Right renal cortex interstitium (tissue), 3 donors: ENCODE data around the gene HIPK1. TPM values are rescaled to one million over a fixed set of nuclear protein-coding genes. Genes with fewer than 3 reads are reported as not detected.

ENCODE experiments used
- DNase-seq, 3 donors: peaks; one replicate each; pipeline ENCODE4 v3.0.0-alpha.2; 2013; ENCODE audit warnings: low read depth in 3 of 3, low spot score in 2 of 3
- polyA plus RNA-seq, 3 donors: library from polyadenylated mRNA; unstranded; fragments of 120-200 nt; gene quantifications; one replicate each; pipeline ENCODE4 v1.2.1, GENCODE V29; 2013; ENCODE audit not compliant: insufficient read length in 3 of 3

The HIPK1 gene
- 10 to 100 TPM; 44.7 to 48.1 (median 47.4) TPM for polyA plus RNA-seq

DNA sequence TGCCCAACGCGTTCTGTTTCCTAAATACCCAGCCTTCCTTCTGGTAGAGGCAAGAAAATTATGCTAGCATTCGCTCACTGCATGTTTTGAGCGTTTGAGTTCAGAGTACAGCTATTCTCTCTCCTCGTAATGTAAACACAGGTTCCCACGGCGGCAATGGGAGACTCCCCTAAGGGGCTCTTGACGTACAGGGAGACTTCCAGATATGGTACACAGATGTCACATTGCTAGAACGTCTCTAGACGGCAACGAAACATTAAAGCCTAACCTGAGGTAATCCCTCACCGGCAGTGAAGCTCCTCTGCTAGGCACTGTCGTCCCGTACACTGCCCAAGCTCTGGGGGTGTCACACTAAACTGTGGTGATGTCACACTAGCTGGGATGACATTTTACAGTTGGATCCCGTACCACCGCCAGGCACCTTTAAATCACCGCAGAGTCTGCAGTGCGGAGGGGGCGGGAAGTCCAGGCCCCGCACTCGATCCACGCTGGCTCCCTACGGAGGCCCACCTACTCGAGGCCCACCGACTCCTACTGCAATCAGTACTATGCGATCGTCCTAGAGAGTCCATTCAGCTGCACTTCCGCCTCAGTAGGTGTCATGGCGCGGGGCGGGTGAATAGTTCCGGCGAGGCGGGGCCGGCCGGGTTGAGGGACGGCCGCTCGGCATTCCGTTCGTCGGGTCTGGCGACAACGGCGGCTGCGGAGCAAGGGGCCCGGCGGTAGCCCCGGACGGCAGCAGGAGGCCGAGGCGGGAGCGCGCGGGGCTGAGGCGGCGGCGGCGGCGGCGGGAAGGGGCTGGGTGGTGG lies at the start of gene HIPK1:
HIPK1 (plus strand) TSS at position 384 of the 809 bp plus-strand sequence.
- DNase-seq, result peak; percentile 88 to 92 (median 92)

- no peak for DNase-seq
These were observed 49.4 kb upstream of the HIPK1 start for GRCh38 chr1:113879739-113880038.

- no peak for DNase-seq
These were observed 47.5 kb upstream of the HIPK1 start for GRCh38 chr1:113881661-113882060.

DNA sequence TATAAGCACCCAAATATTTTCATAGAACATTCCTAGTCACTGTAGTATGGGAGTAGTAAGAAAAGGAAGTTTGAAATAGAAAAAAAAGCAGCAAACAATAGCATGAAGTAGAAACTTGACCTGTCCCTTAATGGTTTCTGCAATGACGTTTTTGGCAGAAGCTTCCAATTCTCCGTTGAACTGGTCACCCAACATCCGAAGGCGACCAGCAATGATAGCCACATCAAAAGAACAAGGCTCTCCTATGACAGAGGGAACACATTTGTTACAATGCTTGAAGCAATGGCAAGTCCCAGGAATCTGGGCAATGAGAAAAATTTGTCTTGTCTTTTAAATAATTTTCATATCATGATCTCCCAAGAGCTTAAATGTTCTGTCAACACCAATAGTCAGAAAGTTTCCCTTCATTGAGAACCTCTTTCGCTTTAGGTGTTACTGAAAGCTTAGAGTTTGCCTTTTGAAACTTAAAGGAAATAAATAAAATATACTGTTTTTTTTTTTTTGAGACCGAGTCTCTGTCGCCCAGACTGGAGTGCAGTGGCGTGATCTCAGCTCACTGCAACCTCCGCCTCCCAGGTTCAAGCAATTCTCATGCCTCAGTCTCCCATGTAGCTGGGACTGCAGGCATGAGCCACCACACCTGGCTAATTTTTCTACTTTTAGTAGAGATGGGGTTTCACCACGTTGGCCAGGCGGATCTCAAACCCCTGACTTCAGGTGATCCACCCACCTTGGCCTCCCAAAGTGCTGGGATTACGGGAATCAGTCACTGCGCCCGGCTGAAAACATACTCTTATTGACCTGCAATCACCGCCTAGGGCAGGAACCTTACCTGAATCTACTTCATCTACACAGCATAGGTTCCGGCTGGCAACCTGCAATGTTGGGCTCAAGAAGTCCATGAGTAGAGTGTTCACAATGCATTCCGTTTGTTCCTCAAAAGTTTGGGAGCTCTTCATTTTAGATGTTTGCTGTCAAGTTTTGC lies 42.4 kb upstream of the HIPK1 start:
- no peak for DNase-seq

DNA sequence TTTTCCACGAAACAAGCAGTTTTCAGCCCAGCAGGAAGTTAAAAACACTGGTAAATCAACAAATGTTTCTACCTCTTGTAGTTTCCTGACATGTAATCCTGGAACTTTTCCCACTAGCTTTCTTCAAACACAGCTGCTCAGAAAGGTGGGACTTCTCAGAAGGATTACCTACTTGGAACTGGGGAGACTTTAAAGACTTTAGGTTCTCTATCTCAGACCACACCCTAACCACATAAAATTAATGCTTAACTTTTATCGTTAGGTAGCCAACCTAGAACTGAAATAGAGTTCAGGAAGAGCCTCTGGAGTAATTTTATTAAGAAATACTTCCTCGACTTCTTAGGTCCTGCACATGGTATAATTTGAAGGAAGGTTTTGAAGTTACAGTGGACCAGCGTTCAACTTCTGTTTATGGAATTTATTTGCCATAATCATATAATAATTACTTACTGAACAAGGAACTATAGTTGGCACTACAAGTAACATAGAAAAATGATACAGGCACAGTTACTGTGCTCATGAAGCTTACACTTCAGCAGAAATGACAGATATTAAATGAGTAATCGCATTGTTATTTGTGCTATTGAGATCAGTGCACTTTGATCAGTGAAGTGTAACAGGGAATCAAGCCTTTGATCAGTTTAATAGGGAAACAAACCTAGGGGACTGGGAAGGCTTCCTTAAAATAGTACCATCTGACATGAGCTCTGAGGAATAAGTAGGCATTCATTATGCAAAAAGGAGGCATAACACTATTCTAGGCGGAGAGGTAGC lies 41.5 kb upstream of the HIPK1 start, which contains the start of gene BCL2L15:
BCL2L15 (minus strand) TSS at position 180 of the 774 bp plus-strand sequence. CDS start 206 bp downstream, outside the sequence.
- no peak for DNase-seq

- DNase-seq, result no peak
These were observed 38.3 kb upstream of the HIPK1 start for GRCh38 chr1:113890816-113891215.

- DNase-seq, result no peak
These were observed 37.4 kb upstream of the HIPK1 start for GRCh38 chr1:113891631-113892220.

GRCh38 chr1:113893267-113893666 lies 35.9 kb upstream of the HIPK1 start:
- DNase-seq, result no peak

DNA sequence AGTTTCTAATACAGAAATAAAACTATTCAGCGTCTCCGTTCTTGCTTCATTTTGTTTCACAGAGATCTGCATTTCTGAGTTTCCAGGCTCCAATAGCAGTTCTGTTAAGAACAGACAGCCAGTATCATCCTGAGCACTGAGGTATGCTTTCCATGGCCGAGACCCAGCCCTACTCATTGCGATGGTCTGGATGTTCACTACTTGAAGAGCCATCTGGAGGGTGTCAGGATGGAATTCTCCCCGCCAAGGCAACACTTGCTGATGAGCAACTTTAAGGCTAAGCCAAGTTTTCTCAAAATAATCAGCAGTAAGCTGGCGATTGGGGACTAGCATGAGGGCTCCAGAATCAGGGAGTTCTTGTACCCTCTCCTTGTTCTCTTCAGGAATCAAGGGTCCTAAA lies 34.0 kb upstream of the HIPK1 start:
- DNase-seq, result no peak

- no peak for DNase-seq
These were observed 33.2 kb upstream of the HIPK1 start for GRCh38 chr1:113895961-113896360.

- no peak for DNase-seq
These were observed 30.8 kb upstream of the HIPK1 start for GRCh38 chr1:113898241-113898814.

DNA sequence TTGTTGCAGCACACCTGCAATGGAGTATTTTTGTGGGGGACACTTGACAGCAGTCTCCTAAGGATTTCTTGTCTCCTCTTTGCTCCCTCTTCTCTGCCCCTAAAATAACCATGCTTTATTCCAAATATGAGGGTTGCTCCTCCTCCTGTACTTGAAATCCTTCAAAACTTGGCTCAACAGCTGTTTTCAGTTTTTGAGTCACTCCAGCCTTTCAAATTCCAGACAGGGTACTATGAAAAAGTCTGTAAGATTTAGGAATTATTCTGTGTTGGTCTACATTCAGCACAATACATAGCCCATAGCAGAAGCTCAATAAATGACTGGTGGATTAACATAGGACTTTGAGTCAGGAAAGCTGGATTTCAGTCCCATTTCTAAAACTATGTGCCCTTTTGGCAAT lies 30.0 kb upstream of the HIPK1 start:
- no peak for DNase-seq

DNA sequence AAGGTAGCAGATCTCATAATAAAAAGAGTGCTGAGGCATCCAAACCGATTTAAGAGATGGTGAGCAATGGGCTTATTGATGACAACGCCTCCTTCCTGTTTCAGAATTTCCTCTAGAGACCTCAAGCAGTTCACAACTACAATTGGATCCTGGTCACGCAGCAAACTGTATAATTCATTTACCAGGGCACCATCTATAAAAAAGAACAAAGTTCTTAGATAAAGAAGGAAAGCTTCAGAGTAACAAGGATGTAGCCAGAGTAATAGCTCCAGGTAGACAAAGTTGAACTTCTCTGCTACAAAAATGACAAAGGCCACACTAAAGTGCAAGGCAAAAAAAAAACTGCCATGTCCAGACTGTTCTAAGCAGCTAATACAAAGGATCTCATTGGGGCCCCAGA lies 27.9 kb upstream of the HIPK1 start:
- no peak for DNase-seq

GRCh38 chr1:113903501-113904292 lies 25.4 kb upstream of the HIPK1 start:
- DNase-seq, result no peak

GRCh38 chr1:113904293-113904673 lies 24.8 kb upstream of the HIPK1 start:
- DNase-seq, result no peak

GRCh38 chr1:113904674-113905434 lies 24.3 kb upstream of the HIPK1 start, which contains the start of the genes AP4B1 and DCLRE1B:
Gene AP4B1 (minus strand): TSS chr1:113904799. CDS start chr1:113904717, 82 bp downstream.
Gene DCLRE1B (plus strand): TSS chr1:113905326. CDS start chr1:113905587, 261 bp downstream.
- peak; percentile 98 to 99 (median 99) for DNase-seq

GRCh38 chr1:113905435-113905861 lies 23.7 kb upstream of the HIPK1 start:
- DNase-seq, result peak in 1 of 3 donors; percentile 13
